Breast epithelium (tissue), 4 donors: Measurements from ENCODE around the gene SLC30A3. TPM values are rescaled to one million over a fixed set of nuclear protein-coding genes. Genes with fewer than 3 reads are reported as not detected.

Source experiments
- DNase-seq, 2 donors: peaks; one replicate each; pipeline ENCODE4 v3.0.0-alpha.2; 2019; ENCODE audit warnings: low spot score in 2 of 2
- H3K27ac ChIP-seq, 2 donors: fragments of 200-600 bp; sonication (generic) in 1 of 2; one replicate each; pipeline ENCODE4 v1.5.1; 2016 to 2019; ENCODE audit warnings: mild to moderate bottlenecking in 1 of 2
- H3K27me3 ChIP-seq, 2 donors: fragments of 200-600 bp; sonication (generic) in 1 of 2; one replicate each; pipeline versions ENCODE4 v1.5.1 to v1.6.0; 2017 to 2019; ENCODE audit warnings: control low read depth in 1 of 2, mild to moderate bottlenecking in 1 of 2
- H3K36me3 ChIP-seq: fragments of 200-600 bp; one replicate; pipeline ENCODE4 v1.5.1; 2019
- H3K4me1 ChIP-seq, 2 donors: fragments of 200-600 bp; sonication (generic); one replicate each; pipeline ENCODE4 v1.5.1; 2016 to 2019; ENCODE audit warnings: control low read depth in 1 of 2
- H3K4me3 ChIP-seq, 3 donors: fragments of 200-600 bp; sonication (generic); 1 replicate in 2 of 3; 2 replicates in 1 of 3; pipeline ENCODE4 v1.5.1; 2016 to 2019; ENCODE audit warnings: mild to moderate bottlenecking in 3 of 3, moderate library complexity in 2 of 3
- H3K9me3 ChIP-seq, 2 donors: fragments of 200-600 bp; sonication (generic) in 1 of 2; one replicate each; pipeline ENCODE4 v1.5.1; 2016 to 2019; ENCODE audit warnings: control low read depth in 1 of 2
- CTCF ChIP-seq, 3 donors: fragments of 450-650 bp; IDR thresholded peaks; one replicate each; pipeline ENCODE4 v1.5.1; 2016 to 2017; ENCODE audit warnings: antibody characterized with exemption in 3 of 3, mild to moderate bottlenecking in 3 of 3, moderate library complexity in 3 of 3
- POLR2A ChIP-seq: fragments of 450-650 bp; IDR thresholded peaks from one replicate; pipeline ENCODE4 v1.6.1; 2016; ENCODE audit warnings: antibody characterized with exemption, mild to moderate bottlenecking, moderate library complexity
- POLR2AphosphoS5 ChIP-seq, 3 donors: sonication (generic); formaldehyde crosslinking; IDR thresholded peaks; one replicate each; pipeline ENCODE4 v1.6.1; 2017; ENCODE audit warnings: antibody characterized with exemption in 3 of 3
- intact Hi-C: fragments of 100-400 bp; cut with DNase I; formaldehyde crosslinking; loops from one replicate; pipeline ENCODE4 v1.15.1; 2023; ENCODE audit warnings: low total_unique reads
- total RNA-seq, 3 donors: library from RNA; depleted of rRNA; stranded (reverse); fragments of >200 nt; gene quantifications; one replicate each; pipeline ENCODE4 v1.1.0, GENCODE V29; 2016

Gene SLC30A3
- total RNA-seq, 3 donors from 2014 or later: 0.33 TPM; not detected in 2

GRCh38 chr2:27241761-27242613 lies 20.9 kb downstream of the SLC30A3 start:
- no peak overlapping the region for H3K4me3 ChIP-seq
- intact Hi-C loops: no loop called here
- H3K9me3 ChIP-seq: no peaks in the 10 kb centered on the region
- no peak overlapping the region for H3K27ac ChIP-seq
- H3K27me3 ChIP-seq: no peaks in the 10 kb centered on the region
- H3K4me1 ChIP-seq: no peaks in the 10 kb centered on the region
- no peak for DNase-seq
- peaks cover 20% of the 10 kb centered on the region for H3K36me3 ChIP-seq
- TF ChIP-seq POLR2A (no peak), CTCF (IDR thresholded peaks at IDR 0.05) (no peak), POLR2AphosphoS5 (IDR thresholded peaks at IDR 0.05) (no peak)

GRCh38 chr2:27240406-27240805 lies 22.4 kb downstream of the SLC30A3 start:
- intact Hi-C loops: no loop called here
- H3K9me3 ChIP-seq: no peaks in the 10 kb centered on the region
- TF ChIP-seq POLR2AphosphoS5 (IDR thresholded peaks at IDR 0.05) (no peak), POLR2A (no peak)
- no peak overlapping the region for H3K4me3 ChIP-seq
- no peaks in the 10 kb centered on the region for H3K4me1 ChIP-seq
- H3K36me3 ChIP-seq: peaks cover 20% of the 10 kb centered on the region
- H3K27me3 ChIP-seq: no peaks in the 10 kb centered on the region
- DNase-seq: no peak
- no peak overlapping the region for H3K27ac ChIP-seq

- H3K36me3 ChIP-seq: peaks cover 20% of the 10 kb centered on the region
- H3K4me1 ChIP-seq: no peaks in the 10 kb centered on the region
- DNase-seq: no peak
- no peaks in the 10 kb centered on the region for H3K9me3 ChIP-seq
- TF ChIP-seq CTCF (IDR thresholded peaks at IDR 0.05): no peak
- no peak for TF ChIP-seq POLR2AphosphoS5 (IDR thresholded peaks at IDR 0.05)
- no peak for TF ChIP-seq POLR2A
- intact Hi-C loops: no loop called here
- no peaks in the 10 kb centered on the region for H3K27me3 ChIP-seq
- H3K4me3 ChIP-seq: no peak overlapping the region
- no peak overlapping the region for H3K27ac ChIP-seq
Observed at GRCh38 chr2:27238976-27239375, 23.9 kb downstream of the SLC30A3 start.

DNA sequence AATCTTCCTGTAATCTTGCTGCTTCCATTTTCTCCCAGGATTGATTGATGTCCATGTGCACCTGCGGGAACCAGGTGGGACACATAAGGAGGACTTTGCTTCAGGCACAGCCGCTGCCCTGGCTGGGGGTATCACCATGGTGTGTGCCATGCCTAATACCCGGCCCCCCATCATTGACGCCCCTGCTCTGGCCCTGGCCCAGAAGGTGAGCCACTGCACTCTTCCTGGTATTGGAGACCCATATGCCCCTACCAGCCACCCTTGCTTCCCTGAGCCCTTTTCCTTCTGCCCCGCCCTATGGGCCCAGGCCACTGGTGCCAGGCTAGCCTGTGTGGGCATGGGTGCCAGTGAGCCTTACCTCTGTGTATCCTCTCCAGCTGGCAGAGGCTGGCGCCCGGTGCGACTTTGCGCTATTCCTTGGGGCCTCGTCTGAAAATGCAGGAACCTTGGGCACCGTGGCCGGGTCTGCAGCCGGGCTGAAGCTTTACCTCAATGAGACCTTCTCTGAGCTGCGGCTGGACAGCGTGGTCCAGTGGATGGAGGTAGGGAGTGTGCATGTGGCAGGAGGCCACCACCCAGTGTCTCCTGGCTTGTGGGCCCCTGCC lies 25.4 kb downstream of the SLC30A3 start:
- intact Hi-C loops: no loop called here
- TF ChIP-seq CTCF (IDR thresholded peaks at IDR 0.05): no peak
- TF ChIP-seq POLR2AphosphoS5 (IDR thresholded peaks at IDR 0.05): no peak
- no peak for TF ChIP-seq POLR2A
- DNase-seq: no peak
- no peak overlapping the region for H3K27ac ChIP-seq
- H3K36me3 ChIP-seq: peaks cover 29% of the 10 kb centered on the region
- no peaks in the 10 kb centered on the region for H3K27me3 ChIP-seq
- H3K9me3 ChIP-seq: no peaks in the 10 kb centered on the region
- no peaks in the 10 kb centered on the region for H3K4me1 ChIP-seq
- H3K4me3 ChIP-seq: no peak overlapping the region

DNA sequence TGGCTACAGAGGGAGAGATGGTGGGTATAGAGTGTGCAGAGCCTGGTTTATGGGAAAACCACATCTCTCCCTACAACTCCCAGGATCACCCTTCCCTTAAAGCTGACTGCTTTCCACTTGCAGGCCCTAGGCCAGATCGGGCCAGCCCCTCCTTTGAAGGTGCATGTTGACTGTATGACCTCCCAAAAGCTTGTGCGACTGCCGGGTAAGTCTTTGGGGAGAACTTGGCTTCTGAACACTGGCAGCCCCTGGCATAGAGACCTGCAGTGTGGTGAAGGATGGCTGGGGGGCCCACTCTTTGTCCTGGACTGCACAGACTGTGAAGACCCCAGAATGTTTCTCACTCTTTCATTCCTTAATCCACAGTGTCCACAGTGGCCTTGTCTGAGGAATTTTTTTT lies 26.2 kb downstream of the SLC30A3 start:
- H3K9me3 ChIP-seq: no peaks in the 10 kb centered on the region
- TF ChIP-seq POLR2AphosphoS5 (IDR thresholded peaks at IDR 0.05): no peak
- TF ChIP-seq POLR2A: no peak
- no peak for TF ChIP-seq CTCF (IDR thresholded peaks at IDR 0.05)
- H3K27me3 ChIP-seq: no peaks in the 10 kb centered on the region
- no peak for DNase-seq
- peaks cover 29% of the 10 kb centered on the region for H3K36me3 ChIP-seq
- H3K4me3 ChIP-seq: no peak overlapping the region
- H3K27ac ChIP-seq: no peak overlapping the region
- no peaks in the 10 kb centered on the region for H3K4me1 ChIP-seq
- intact Hi-C loops: no loop called here
